ENCODE data around the gene NKD2. TPM values are rescaled to one million over a fixed set of nuclear protein-coding genes. Genes with fewer than 3 reads are reported as not detected.
A peak's percentile ranks its signal among the peaks of the same experiment; 100 is the strongest.

NKD2 gene
- total RNA-seq, 2 experiments from 2014 or later, result 0.23 to 0.36 TPM

- H3K27ac Mint-ChIP-seq, result no peak overlapping the region
- H3K4me1 Mint-ChIP-seq, result peaks cover 16% of the 10 kb centered on the region
- peaks cover 1% of the 10 kb centered on the region for H3K36me3 Mint-ChIP-seq
- POLR2A ChIA-PET, result no interaction called here
- no peaks in the 10 kb centered on the region for H3K9me3 Mint-ChIP-seq
- H3K4me3 Mint-ChIP-seq, result peak overlapping the region; percentile 71
- peaks cover 38% of the 10 kb centered on the region for H3K27me3 Mint-ChIP-seq
- DNase-seq (peak; percentile 28), ATAC-seq (ENCODE audit: low read depth) (no peak)
Observed at GRCh38 chr5:1007681-1008450, 736 bp upstream of the NKD2 start.

DNA sequence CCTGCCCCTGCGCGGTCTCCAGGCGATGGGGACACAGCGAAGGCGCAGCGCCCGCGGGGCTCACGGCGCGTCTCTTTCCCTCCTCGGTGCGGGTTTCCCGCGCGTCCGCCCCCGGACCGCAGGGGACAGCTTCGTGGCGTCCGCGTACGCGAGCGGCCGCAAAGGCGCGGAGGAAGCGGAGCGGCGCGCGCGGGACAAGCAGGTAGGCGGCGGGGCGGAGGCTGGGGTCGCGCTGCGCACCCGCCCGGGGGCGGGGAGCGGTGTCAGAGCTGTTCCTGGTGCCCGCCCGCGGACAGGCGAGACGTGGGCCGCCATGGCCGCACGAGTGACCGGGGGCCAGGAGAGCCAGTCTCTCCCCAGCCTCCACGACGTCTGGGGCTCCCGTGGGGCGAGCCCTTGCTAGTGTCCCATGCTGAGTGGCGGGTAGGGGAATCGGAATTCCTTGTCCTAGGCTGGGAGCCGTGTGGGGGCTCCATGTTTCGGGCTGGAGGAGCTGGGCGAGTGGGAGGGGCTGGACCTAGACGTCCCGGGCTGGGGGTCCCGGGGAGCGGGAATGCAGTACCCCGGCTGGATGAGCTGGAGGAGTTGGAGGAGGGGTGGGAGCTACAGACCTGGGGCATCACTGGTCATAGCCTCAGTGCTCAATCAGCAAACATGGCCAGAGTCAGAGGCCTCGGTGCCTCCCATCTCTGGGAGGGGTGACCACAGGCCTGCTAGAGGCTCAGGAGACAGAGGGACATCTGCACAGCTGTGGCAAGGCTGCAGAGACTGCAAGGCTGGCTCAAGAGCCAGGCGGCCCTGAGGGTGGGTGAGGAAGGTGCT is 968 bp downstream of the NKD2 start:
- DNase-seq, result peak; percentile 43
- peaks cover 1% of the 10 kb centered on the region for H3K36me3 Mint-ChIP-seq
- H3K4me3 Mint-ChIP-seq, result peak overlapping the region; percentile 42
- ATAC-seq (ENCODE audit: low read depth), result no peak
- H3K9me3 Mint-ChIP-seq, result no peaks in the 10 kb centered on the region
- H3K27me3 Mint-ChIP-seq, result peaks cover 33% of the 10 kb centered on the region
- H3K27ac Mint-ChIP-seq, result no peak overlapping the region
- POLR2A ChIA-PET, result interaction anchor here (0.7 kb wide), 1 partner anchor 131 kb away, joined by 3 read pairs; no protein-coding TSS in a partner anchor
- H3K4me1 Mint-ChIP-seq, result peaks cover 11% of the 10 kb centered on the region

- no peaks in the 10 kb centered on the region for H3K9me3 Mint-ChIP-seq
- POLR2A ChIA-PET, result interaction anchor here (0.7 kb wide), 1 partner anchor 130 kb away, joined by 3 read pairs; no protein-coding TSS in a partner anchor
- peaks cover 11% of the 10 kb centered on the region for H3K4me1 Mint-ChIP-seq
- H3K27me3 Mint-ChIP-seq, result peaks cover 33% of the 10 kb centered on the region
- ATAC-seq (ENCODE audit: low read depth) (no peak), DNase-seq (no peak)
- no peak overlapping the region for H3K27ac Mint-ChIP-seq
- peaks cover 1% of the 10 kb centered on the region for H3K36me3 Mint-ChIP-seq
- no peak overlapping the region for H3K4me3 Mint-ChIP-seq
Observed at GRCh38 chr5:1010181-1010510, 1.5 kb downstream of the NKD2 start.

DNA sequence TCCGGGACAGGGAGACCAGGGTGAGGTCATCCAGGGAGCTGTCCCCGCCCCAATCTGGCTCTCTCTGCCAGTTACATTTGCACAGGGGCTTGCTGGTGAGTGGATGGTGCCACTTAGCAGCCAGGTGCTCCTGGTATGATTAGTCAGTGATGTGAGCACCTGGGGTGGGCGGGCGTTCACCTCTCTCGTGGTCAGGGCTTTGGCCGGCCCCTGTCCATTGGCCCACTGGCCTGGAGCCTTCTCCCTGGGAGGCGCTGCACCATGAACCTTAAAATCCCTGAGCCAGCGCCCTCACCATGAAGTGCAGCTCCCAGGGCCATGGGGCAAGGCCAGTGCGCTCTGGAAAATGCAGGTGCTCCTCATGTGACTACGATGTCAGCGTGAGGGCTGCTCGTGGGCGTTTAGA is 2.0 kb downstream of the NKD2 start:
- no peaks in the 10 kb centered on the region for H3K9me3 Mint-ChIP-seq
- peaks cover 32% of the 10 kb centered on the region for H3K27me3 Mint-ChIP-seq
- H3K4me1 Mint-ChIP-seq, result peaks cover 11% of the 10 kb centered on the region
- peaks cover 1% of the 10 kb centered on the region for H3K36me3 Mint-ChIP-seq
- no peak overlapping the region for H3K27ac Mint-ChIP-seq
- DNase-seq (peak; percentile 30), ATAC-seq (ENCODE audit: low read depth) (no peak)
- no peak overlapping the region for H3K4me3 Mint-ChIP-seq
- POLR2A ChIA-PET, result no interaction called here

- Mint-ChIP-seq H3K27ac (no peak overlapping the region), H3K27me3 (peaks cover 27% of the 10 kb centered on the region), H3K36me3 (peaks cover 1% of the 10 kb centered on the region), H3K9me3 (no peaks in the 10 kb centered on the region), H3K4me1 (peaks cover 11% of the 10 kb centered on the region), H3K4me3 (peak overlapping the region; percentile 15)
- POLR2A ChIA-PET, result no interaction called here
- ATAC-seq (ENCODE audit: low read depth), result peak; percentile 32
- DNase-seq, result peak; percentile 67
Observed at GRCh38 chr5:1011226-1011631, 2.6 kb downstream of the NKD2 start.

- peaks cover 24% of the 10 kb centered on the region for H3K27me3 Mint-ChIP-seq
Observed at GRCh38 chr5:1011741-1012312, 3.2 kb downstream of the NKD2 start.

GRCh38 chr5:1012313-1012841 is 3.8 kb downstream of the NKD2 start:
- Mint-ChIP-seq H3K36me3 (peaks cover 1% of the 10 kb centered on the region), H3K27ac (no peak overlapping the region), H3K4me1 (peaks cover 9% of the 10 kb centered on the region), H3K4me3 (no peak overlapping the region), H3K27me3 (peaks cover 19% of the 10 kb centered on the region), H3K9me3 (no peaks in the 10 kb centered on the region)
- POLR2A ChIA-PET, result no interaction called here
- peak; percentile 32 for DNase-seq
- no peak for ATAC-seq (ENCODE audit: low read depth)

More at GRCh38 chr5:1011741-1012312, 3.2 kb downstream of the NKD2 start:
- Mint-ChIP-seq H3K4me1 (peaks cover 11% of the 10 kb centered on the region), H3K36me3 (peaks cover 1% of the 10 kb centered on the region), H3K9me3 (no peaks in the 10 kb centered on the region), H3K4me3 (no peak overlapping the region), H3K27ac (no peak overlapping the region)
- POLR2A ChIA-PET, result no interaction called here
- DNase-seq (peak; percentile 30), ATAC-seq (ENCODE audit: low read depth) (no peak)

- Mint-ChIP-seq H3K36me3 (peaks cover under 1% of the 10 kb centered on the region), H3K9me3 (no peaks in the 10 kb centered on the region), H3K4me1 (peaks cover 7% of the 10 kb centered on the region), H3K4me3 (no peak overlapping the region), H3K27me3 (peaks cover 15% of the 10 kb centered on the region), H3K27ac (no peak overlapping the region)
- ATAC-seq (ENCODE audit: low read depth), result no peak
- POLR2A ChIA-PET, result no interaction called here
- no peak for DNase-seq
Observed at GRCh38 chr5:1012900-1013237, 4.3 kb downstream of the NKD2 start.

DNA sequence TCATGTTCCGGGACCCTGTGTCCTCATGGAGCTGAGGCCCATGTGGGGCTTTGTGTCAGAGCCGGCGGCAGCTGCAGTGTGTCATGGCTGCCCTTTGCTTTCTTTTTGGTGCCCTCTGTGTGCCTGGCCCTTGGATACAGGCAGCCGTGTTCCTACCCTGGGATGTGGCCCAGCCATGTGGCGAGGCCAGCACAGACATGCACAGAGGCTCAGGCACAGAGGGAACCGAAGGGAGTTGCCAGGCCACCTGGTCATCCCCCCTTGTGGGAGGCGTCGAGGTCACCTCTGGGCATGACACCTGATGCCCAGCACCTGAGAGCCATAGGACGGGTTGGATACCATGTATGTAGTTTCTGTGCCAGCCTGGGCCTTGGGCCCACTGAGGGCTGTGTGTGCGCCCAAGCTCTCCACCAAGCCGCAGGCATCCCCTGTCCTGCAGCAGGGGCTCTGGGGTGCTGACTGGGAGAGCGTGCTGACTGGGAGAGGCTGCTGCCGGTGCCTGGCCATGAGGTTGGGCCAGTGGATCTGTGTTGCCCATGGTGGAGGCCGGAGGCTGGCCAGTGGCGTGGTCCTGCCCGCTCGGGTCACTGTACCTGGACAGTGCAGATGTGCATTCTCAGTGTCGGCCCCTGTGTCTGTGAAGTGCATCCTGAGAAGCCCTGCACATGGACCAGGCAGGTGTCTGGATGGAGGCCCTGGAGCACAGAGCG is 4.8 kb downstream of the NKD2 start:
- POLR2A ChIA-PET, result no interaction called here
- ATAC-seq (ENCODE audit: low read depth) (no peak), DNase-seq (no peak)
- no peaks in the 10 kb centered on the region for H3K9me3 Mint-ChIP-seq
- H3K4me3 Mint-ChIP-seq, result no peak overlapping the region
- H3K36me3 Mint-ChIP-seq, result no peaks in the 10 kb centered on the region
- H3K27me3 Mint-ChIP-seq, result peaks cover 12% of the 10 kb centered on the region
- peaks cover 6% of the 10 kb centered on the region for H3K4me1 Mint-ChIP-seq
- H3K27ac Mint-ChIP-seq, result no peak overlapping the region

DNA sequence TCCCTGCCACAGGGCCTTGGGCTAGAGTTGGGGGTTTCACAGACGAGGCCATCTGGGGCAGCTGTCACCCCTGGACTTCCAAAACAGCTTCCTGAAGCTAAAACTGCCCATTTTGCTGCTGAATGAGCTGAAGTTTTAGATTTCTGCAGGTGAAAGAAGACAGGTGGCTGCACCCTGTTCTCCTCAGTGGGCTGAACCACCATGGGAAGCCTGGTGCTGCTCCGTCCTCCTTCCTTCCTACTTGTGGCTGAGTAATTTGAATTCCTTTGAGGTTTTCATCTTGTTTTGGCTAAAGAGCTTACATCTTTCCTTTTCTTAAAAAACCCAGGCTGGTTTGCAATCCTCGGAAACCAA is 5.3 kb downstream of the NKD2 start:
- Mint-ChIP-seq H3K4me3 (no peak overlapping the region), H3K27ac (no peak overlapping the region), H3K36me3 (no peaks in the 10 kb centered on the region), H3K9me3 (no peaks in the 10 kb centered on the region), H3K4me1 (peaks cover 6% of the 10 kb centered on the region), H3K27me3 (peaks cover 12% of the 10 kb centered on the region)
- DNase-seq (no peak), ATAC-seq (ENCODE audit: low read depth) (no peak)
- POLR2A ChIA-PET, result no interaction called here

DNA sequence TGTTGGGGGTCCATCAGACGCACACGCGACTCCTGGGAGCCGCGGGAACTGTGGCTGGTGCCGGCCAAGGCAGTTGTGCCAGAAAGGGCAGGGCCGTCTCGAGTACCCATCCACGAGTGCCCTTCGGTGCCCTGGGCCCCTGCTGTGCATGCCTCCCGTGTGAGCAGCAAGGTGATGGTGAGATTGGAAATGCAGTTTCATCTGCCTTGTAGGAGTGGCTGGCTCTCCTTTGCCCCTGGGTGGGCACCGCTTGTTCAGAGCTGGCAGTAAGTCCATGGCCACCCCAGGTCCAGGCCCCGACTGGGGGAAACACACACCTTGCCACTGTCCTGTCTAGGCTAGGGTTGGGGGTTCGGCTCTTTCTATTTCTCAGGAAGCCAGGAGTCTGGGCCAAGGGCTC is 5.7 kb downstream of the NKD2 start:
- H3K4me1 Mint-ChIP-seq, result peaks cover 6% of the 10 kb centered on the region
- no peaks in the 10 kb centered on the region for H3K9me3 Mint-ChIP-seq
- no peak for DNase-seq
- POLR2A ChIA-PET, result no interaction called here
- H3K27ac Mint-ChIP-seq, result no peak overlapping the region
- peaks cover 12% of the 10 kb centered on the region for H3K27me3 Mint-ChIP-seq
- H3K36me3 Mint-ChIP-seq, result no peaks in the 10 kb centered on the region
- no peak for ATAC-seq (ENCODE audit: low read depth)
- no peak overlapping the region for H3K4me3 Mint-ChIP-seq

- H3K4me1 Mint-ChIP-seq, result peaks cover 6% of the 10 kb centered on the region
- H3K9me3 Mint-ChIP-seq, result no peaks in the 10 kb centered on the region
- H3K27me3 Mint-ChIP-seq, result peaks cover 9% of the 10 kb centered on the region
- no peaks in the 10 kb centered on the region for H3K36me3 Mint-ChIP-seq
- no peak overlapping the region for H3K27ac Mint-ChIP-seq
- POLR2A ChIA-PET, result no interaction called here
- H3K4me3 Mint-ChIP-seq, result no peak overlapping the region
- ATAC-seq (ENCODE audit: low read depth) (no peak), DNase-seq (no peak)
Observed at GRCh38 chr5:1014781-1015221, 6.2 kb downstream of the NKD2 start.

DNA sequence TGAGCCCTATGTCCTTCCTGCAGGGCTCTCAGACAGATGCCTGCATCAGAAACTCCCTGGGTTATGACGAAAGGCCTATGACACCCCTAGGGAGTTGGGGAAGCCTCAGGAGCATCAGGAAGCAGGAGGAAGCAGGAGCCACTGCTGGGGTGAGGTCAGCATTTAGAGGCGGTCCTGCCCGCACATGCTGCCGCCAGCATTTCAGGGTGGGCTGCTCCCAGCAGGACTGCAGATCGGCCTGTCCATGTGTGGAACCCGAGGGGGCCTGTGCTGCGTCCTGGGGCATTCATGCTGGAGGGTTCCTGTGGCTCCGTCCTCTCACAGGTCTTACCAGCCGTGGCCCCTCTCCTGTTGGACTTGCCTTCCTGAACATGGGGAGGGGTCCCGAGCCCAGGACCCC is 6.9 kb downstream of the NKD2 start:
- ATAC-seq (ENCODE audit: low read depth) (no peak), DNase-seq (no peak)
- no peaks in the 10 kb centered on the region for H3K36me3 Mint-ChIP-seq
- H3K27me3 Mint-ChIP-seq, result peaks cover 2% of the 10 kb centered on the region
- H3K4me1 Mint-ChIP-seq, result peaks cover 3% of the 10 kb centered on the region
- no peak overlapping the region for H3K27ac Mint-ChIP-seq
- H3K4me3 Mint-ChIP-seq, result no peak overlapping the region
- H3K9me3 Mint-ChIP-seq, result no peaks in the 10 kb centered on the region
- POLR2A ChIA-PET, result interaction anchor here (1.5 kb wide), 1 partner anchor 9 kb away, joined by 5 read pairs; no protein-coding TSS in a partner anchor
